ENCODE results near the gene NDUFB11.

The NDUFB11 gene

GRCh38 chrX:47174376-47174775, 29.9 kb upstream of the NDUFB11 start:
- no peak for DNase-seq

GRCh38 chrX:47172971-47173792, 28.7 kb upstream of the NDUFB11 start:
- DNase-seq: no peak

GRCh38 chrX:47172549-47172948, 28.0 kb upstream of the NDUFB11 start:
- no peak for DNase-seq

GRCh38 chrX:47171996-47172395, 27.5 kb upstream of the NDUFB11 start:
- DNase-seq: no peak

GRCh38 chrX:47170861-47171692, 26.6 kb upstream of the NDUFB11 start:
- no peak for DNase-seq

GRCh38 chrX:47169726-47170515, 25.4 kb upstream of the NDUFB11 start:
- DNase-seq: no peak

GRCh38 chrX:47169273-47169672, 24.8 kb upstream of the NDUFB11 start:
- DNase-seq: no peak

GRCh38 chrX:47168495-47169073, 24.1 kb upstream of the NDUFB11 start:
- no peak for DNase-seq

- DNase-seq: no peak
Observed at GRCh38 chrX:47166126-47166525, 21.6 kb upstream of the NDUFB11 start.

- no peak for DNase-seq
Observed at GRCh38 chrX:47164420-47164819, 19.9 kb upstream of the NDUFB11 start.

GRCh38 chrX:47162927-47163583, 18.6 kb upstream of the NDUFB11 start:
- no peak for DNase-seq

- no peak for DNase-seq
Observed at GRCh38 chrX:47160781-47161180, 16.3 kb upstream of the NDUFB11 start.

GRCh38 chrX:47158781-47159180, 14.3 kb upstream of the NDUFB11 start:
- no peak for DNase-seq

- no peak for DNase-seq
Observed at GRCh38 chrX:47158131-47158530, 13.6 kb upstream of the NDUFB11 start.

- no peak for DNase-seq
Observed at GRCh38 chrX:47156611-47157520, 12.4 kb upstream of the NDUFB11 start.

- no peak for DNase-seq
Observed at GRCh38 chrX:47151435-47151834, 6.9 kb upstream of the NDUFB11 start.

GRCh38 chrX:47148946-47149345, 4.4 kb upstream of the NDUFB11 start:
- no peak for DNase-seq

- DNase-seq: no peak
Observed at GRCh38 chrX:47146936-47147859, 2.7 kb upstream of the NDUFB11 start.

GRCh38 chrX:47146121-47146935, 1.8 kb upstream of the NDUFB11 start:
- peak in 2 of 3 experiments; percentile 4 to 55 for DNase-seq

All from NCI-H1417 (cell line).